Measurements from ENCODE around the gene PLA2G4C.

- TF ChIP-seq CTCF (IDR thresholded peaks at IDR 0.05) (no peak), EP300 (IDR thresholded peaks at IDR 0.05) (no peak)
Measured at GRCh38 chr19:48043675-48044258, 66.8 kb downstream of the PLA2G4C start, which contains the start of gene CABP5.

Data from stomach (tissue), 4 donors.